DOHH2 (cell line): ENCODE results near the gene PLXNA2.

ENCODE experiments used
- H3F3A ChIP-seq: fragments of 200-600 bp; sonication (generic), shearing (Covaris generic); 2 replicates; pipeline ENCODE4 v1.6.0; 2016; ENCODE audit warnings: antibody characterized with exemption, mild to moderate bottlenecking; ENCODE audit not compliant: control insufficient read depth, insufficient read depth
- H3K27ac ChIP-seq: fragments of 200-600 bp; sonication (generic); 2 replicates; pipeline ENCODE4 v1.5.1; 2014; ENCODE audit warnings: low read depth, mild to moderate bottlenecking, low read length, moderate library complexity
- H3K27me3 ChIP-seq: fragments of 200-600 bp; sonication (generic); 2 replicates; pipeline ENCODE4 v1.6.1; 2014; ENCODE audit warnings: mild to moderate bottlenecking, low read length, mixed read lengths; ENCODE audit not compliant: control insufficient read depth
- H3K36me3 ChIP-seq: fragments of 200-600 bp; sonication (generic); 2 replicates; pipeline ENCODE4 v1.6.1; 2014; ENCODE audit warnings: mild to moderate bottlenecking, low read length, moderate library complexity, mixed read lengths; ENCODE audit not compliant: control insufficient read depth
- H3K4me1 ChIP-seq: fragments of 200-600 bp; sonication (generic); 2 replicates; pipeline ENCODE4 v1.6.1; 2014; ENCODE audit warnings: mild to moderate bottlenecking, low read length, mixed read lengths; ENCODE audit not compliant: control insufficient read depth
- H3K4me2 ChIP-seq: fragments of 200-600 bp; sonication (generic); 2 replicates; pipeline ENCODE4 v1.6.0; 2014; ENCODE audit warnings: mild to moderate bottlenecking, low read length, moderate library complexity
- H3K4me3 ChIP-seq: fragments of 200-600 bp; sonication (generic); 2 replicates; pipeline ENCODE4 v1.5.1; 2014; ENCODE audit warnings: mild to moderate bottlenecking, low read length, mixed read lengths
- H3K79me2 ChIP-seq: fragments of 200-600 bp; sonication (generic); 2 replicates; pipeline ENCODE4 v1.6.1; 2014; ENCODE audit warnings: mild to moderate bottlenecking, low read length, mixed read lengths; ENCODE audit not compliant: control insufficient read depth
- H3K9me2 ChIP-seq: fragments of 200-600 bp; sonication (generic); replicated peaks from 2 replicates; pipeline ENCODE4 v1.6.1; 2014; ENCODE audit warnings: mild to moderate bottlenecking, low read length, mixed read lengths; ENCODE audit not compliant: control insufficient read depth
- H3K9me3 ChIP-seq: fragments of 200-600 bp; sonication (generic); 2 replicates; pipeline ENCODE4 v1.6.1; 2014; ENCODE audit warnings: antibody characterized with exemption, low read length, mixed read lengths; ENCODE audit not compliant: control insufficient read depth, insufficient read depth
- H4K20me1 ChIP-seq: fragments of 200-600 bp; sonication (generic); 2 replicates; pipeline ENCODE4 v1.6.0; 2014; ENCODE audit warnings: low read depth, mild to moderate bottlenecking, antibody characterized with exemption, low read length, moderate library complexity; ENCODE audit not compliant: control insufficient read depth, insufficient read depth
- CTCF ChIP-seq: fragments of 200-600 bp; sonication (generic); IDR thresholded peaks from one replicate; pipeline ENCODE4 v1.5.1; 2014; ENCODE audit warnings: antibody characterized with exemption, mild to moderate bottlenecking, low read depth, low read length; ENCODE audit not compliant: poor library complexity, severe bottlenecking
- EZH2phosphoT487 ChIP-seq: fragments of 200-600 bp; sonication (generic); IDR thresholded peaks from 2 replicates; pipeline ENCODE4 v1.6.1; 2017; ENCODE audit warnings: borderline replicate concordance, mild to moderate bottlenecking, antibody characterized with exemption, low read length, moderate library complexity, mixed read lengths

The PLXNA2 gene

DNA sequence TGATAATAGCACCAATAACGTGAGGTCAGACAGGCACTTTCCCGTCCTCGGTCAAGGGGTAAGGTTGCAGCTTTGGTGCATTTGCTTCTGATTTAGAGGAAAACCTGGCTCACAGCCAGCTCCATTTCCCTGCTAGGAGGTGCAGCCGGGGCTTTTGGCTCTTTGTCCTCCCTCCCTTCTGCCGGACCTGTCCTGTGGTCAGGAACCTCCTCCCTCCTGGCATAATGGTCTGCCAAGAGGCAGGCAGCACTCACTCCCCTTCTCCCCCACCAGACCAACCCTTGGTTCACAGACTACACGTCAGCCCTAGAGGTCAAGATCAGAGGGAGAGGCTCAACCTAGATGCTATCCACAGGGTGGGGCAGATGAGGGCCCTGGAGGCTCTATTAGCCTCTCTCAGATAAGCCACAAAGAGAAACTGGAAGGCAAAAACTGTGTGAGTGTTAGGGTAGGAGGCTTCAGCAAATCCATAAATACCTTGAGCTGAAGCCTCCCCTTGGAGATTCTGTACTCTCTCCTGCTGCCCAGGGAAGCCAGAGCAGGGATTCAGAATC, 64.8 kb downstream of the PLXNA2 start:
- Histone ChIP-seq H4K20me1 (no peaks in the 10 kb centered on the region), H3K4me2 (no peak overlapping the region), H3K9me2 (no peaks in the 10 kb centered on the region), H3K36me3 (no peaks in the 10 kb centered on the region), H3K4me1 (no peaks in the 10 kb centered on the region), H3K27ac (no peak overlapping the region), H3K79me2 (no peaks in the 10 kb centered on the region), H3K4me3 (no peak overlapping the region), H3K27me3 (peaks cover 6% of the 10 kb centered on the region; the same call in 1 of the 2 replicates), H3K9me3 (no peaks in the 10 kb centered on the region), H3F3A (no peaks in the 10 kb centered on the region)
- TF ChIP-seq EZH2phosphoT487, result no peak
- TF ChIP-seq CTCF, result no peak

GRCh38 chr1:208178091-208178529, 66.1 kb downstream of the PLXNA2 start:
- Histone ChIP-seq H3K4me3 (no peak overlapping the region), H3K36me3 (no peaks in the 10 kb centered on the region), H3K79me2 (no peaks in the 10 kb centered on the region), H3K27ac (no peak overlapping the region), H3K27me3 (peaks cover 6% of the 10 kb centered on the region; the same call in 1 of the 2 replicates), H3K4me1 (no peaks in the 10 kb centered on the region), H3F3A (no peaks in the 10 kb centered on the region), H3K4me2 (no peak overlapping the region), H3K9me2 (no peaks in the 10 kb centered on the region), H4K20me1 (no peaks in the 10 kb centered on the region), H3K9me3 (no peaks in the 10 kb centered on the region)
- TF ChIP-seq CTCF (no peak), EZH2phosphoT487 (no peak)

GRCh38 chr1:208177656-208178055, 66.5 kb downstream of the PLXNA2 start:
- Histone ChIP-seq H3F3A (no peaks in the 10 kb centered on the region), H3K36me3 (no peaks in the 10 kb centered on the region), H3K4me1 (no peaks in the 10 kb centered on the region), H3K79me2 (no peaks in the 10 kb centered on the region), H3K4me3 (no peak overlapping the region), H3K27ac (no peak overlapping the region), H3K9me2 (no peaks in the 10 kb centered on the region), H3K9me3 (no peaks in the 10 kb centered on the region), H3K4me2 (no peak overlapping the region), H3K27me3 (peaks cover 5% of the 10 kb centered on the region; the same call in 1 of the 2 replicates), H4K20me1 (no peaks in the 10 kb centered on the region)
- TF ChIP-seq EZH2phosphoT487 (no peak), CTCF (no peak)
